ENCODE measurements around the gene ABCG2.

The ABCG2 gene

GRCh38 chr4:88101165-88101564 lies 57.3 kb downstream of the ABCG2 start:
- no peak overlapping the region for H3K4me3 ChIP-seq (ENCODE audit: low read depth, low read length)
- no peak for DNase-seq (ENCODE audit: low read depth)
- no peak for TF ChIP-seq CTCF (IDR thresholded peaks at IDR 0.05; ENCODE audit: control insufficient read depth, extremely low read depth, insufficient read depth)

DNA sequence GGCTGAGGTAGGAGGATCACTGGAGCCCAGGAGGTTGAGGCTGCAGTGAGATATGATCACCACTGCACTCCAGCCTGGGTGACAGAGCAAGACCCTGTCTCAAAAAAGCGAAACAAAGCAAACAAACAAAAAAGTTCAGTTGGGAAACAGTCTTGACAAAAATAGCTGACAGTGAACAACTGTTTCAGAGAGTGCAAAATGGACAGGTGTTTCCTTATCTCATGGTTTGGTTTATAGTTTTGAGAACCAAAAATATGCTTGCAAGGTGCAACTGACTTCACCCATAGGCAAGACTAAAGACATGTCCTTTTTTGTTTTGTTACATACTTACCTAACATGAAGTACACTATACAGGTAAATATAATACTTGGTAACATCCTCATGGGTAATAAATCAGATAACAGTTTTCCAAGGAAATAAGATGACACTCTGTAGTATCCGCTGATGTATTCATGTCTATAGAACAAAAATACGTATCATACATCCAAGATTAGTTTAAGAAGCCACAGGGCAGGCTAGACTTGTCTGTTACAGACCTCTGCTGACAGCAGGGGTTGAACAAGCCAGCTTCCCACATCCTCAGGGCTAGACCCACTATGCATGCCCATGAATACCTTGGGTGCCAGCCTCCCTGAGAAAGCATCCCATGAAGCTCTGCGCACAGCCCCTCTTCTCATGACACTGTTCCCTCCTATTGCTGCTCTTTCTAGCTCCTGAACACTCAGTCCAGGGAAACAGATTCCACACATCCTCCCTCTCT lies 59.3 kb downstream of the ABCG2 start:
- no peak for TF ChIP-seq CTCF (IDR thresholded peaks at IDR 0.05; ENCODE audit: control insufficient read depth, extremely low read depth, insufficient read depth)
- DNase-seq (ENCODE audit: low read depth) = no peak
- H3K4me3 ChIP-seq (ENCODE audit: low read depth, low read length) = no peak overlapping the region

DNA sequence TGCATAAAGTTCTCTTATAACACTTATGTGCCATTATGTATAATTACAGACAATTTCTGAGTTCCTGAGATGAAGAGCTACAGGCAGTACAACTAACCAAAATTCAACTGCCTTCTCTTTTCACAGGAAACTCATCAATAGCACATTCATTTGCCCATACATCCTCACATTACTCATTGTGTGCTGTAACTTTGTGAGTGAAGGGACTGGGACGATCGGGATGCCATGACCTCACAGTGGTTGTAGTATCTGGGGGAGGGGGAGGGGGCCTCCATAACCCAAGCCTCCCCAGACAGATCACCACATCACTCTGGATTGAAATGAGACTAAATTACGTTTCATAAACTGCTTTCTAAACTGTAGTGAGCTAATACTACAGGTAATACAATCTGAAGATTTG lies 60.7 kb downstream of the ABCG2 start:
- no peak for DNase-seq (ENCODE audit: low read depth)
- no peak overlapping the region for H3K4me3 ChIP-seq (ENCODE audit: low read depth, low read length)
- no peak for TF ChIP-seq CTCF (IDR thresholded peaks at IDR 0.05; ENCODE audit: control insufficient read depth, extremely low read depth, insufficient read depth)

DNA sequence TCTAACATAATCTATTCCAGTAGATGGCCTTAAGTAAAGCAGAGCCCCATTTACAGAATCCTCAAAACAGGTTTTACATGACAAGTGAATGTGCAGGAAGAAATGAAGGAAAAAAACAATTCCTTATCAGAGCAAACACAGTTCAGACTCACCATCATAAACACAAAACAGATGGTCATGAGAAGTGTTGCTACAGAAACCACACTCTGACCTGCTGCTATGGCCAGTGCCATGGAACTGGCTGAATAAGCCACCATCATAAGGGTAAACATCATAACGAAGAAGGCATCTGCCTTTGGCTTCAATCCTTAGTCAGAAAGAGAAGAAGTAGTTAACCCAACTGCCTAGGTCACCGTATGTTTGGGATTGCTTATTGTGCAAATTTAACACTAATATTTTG lies 61.1 kb downstream of the ABCG2 start:
- no peak for DNase-seq (ENCODE audit: low read depth)
- H3K4me3 ChIP-seq (ENCODE audit: low read depth, low read length) = no peak overlapping the region
- no peak for TF ChIP-seq CTCF (IDR thresholded peaks at IDR 0.05; ENCODE audit: control insufficient read depth, extremely low read depth, insufficient read depth)

GRCh38 chr4:88093874-88094273 lies 64.6 kb downstream of the ABCG2 start:
- no peak overlapping the region for H3K4me3 ChIP-seq (ENCODE audit: low read depth, low read length)
- no peak for DNase-seq (ENCODE audit: low read depth)
- no peak for TF ChIP-seq CTCF (IDR thresholded peaks at IDR 0.05; ENCODE audit: control insufficient read depth, extremely low read depth, insufficient read depth)

DNA sequence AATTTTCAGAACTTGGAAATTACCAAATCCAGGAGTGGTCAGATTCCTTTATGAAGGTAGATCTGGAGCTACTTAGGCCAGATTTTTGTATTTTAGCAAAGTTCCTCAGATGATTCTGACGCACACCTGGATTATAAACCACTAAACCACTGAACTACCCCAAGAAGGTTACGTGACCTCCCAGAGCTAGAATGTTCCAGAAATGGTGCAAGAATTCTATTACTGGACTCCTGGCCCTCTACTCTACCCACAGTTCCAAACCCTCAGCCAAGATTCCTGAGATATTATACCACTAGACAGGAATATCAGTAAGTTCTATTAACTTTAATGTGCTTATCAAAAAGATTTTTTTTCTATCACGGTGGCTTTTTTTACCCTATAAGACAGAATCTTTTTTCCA lies 67.1 kb downstream of the ABCG2 start:
- no peak for TF ChIP-seq CTCF (IDR thresholded peaks at IDR 0.05; ENCODE audit: control insufficient read depth, extremely low read depth, insufficient read depth)
- DNase-seq (ENCODE audit: low read depth) = no peak
- H3K4me3 ChIP-seq (ENCODE audit: low read depth, low read length) = no peak overlapping the region

DNA sequence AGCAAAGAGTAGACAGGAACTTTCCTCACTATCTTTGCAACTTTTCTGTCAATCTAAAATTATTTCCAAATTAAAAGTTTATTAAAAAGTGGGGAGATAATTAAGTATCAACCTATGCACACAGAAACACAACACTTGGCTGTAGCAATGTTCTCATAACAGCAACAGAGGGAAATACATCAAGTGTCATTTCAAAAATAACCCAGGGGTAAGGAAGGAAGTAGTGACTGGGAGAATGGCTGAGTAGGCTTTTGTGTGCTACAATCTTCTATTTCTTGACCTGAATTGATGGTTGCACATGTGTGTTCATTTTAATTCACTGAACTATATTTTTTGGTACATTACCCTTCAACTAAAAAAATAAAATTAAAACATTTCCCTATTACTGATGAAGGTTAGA lies 67.5 kb downstream of the ABCG2 start:
- no peak overlapping the region for H3K4me3 ChIP-seq (ENCODE audit: low read depth, low read length)
- no peak for DNase-seq (ENCODE audit: low read depth)
- no peak for TF ChIP-seq CTCF (IDR thresholded peaks at IDR 0.05; ENCODE audit: control insufficient read depth, extremely low read depth, insufficient read depth)
